T-helper 17 cell (primary cell): ENCODE measurements around the gene SUPT3H. TPM values are rescaled to one million over a fixed set of nuclear protein-coding genes. Genes with fewer than 3 reads are reported as not detected.
A peak's percentile ranks its signal among the peaks of the same experiment; 100 is the strongest.

Experiments used
- ATAC-seq: fragments of 150-1000 bp; cut with Tn5 transposase; 2 replicates; pipeline ENCODE4 v1.10.0; 2021; ENCODE audit warnings: mild to moderate bottlenecking, moderate library complexity
- DNase-seq, 3 donors: peaks; one replicate each; pipeline versions ENCODE4 v3.0.0 to v3.0.0-alpha.2; 2020 to 2021
- H3K9me3 ChIP-seq: one replicate; pipeline ENCODE4 v1.7.0; 2013; ENCODE audit warnings: low read length, mild to moderate bottlenecking; ENCODE audit not compliant: control insufficient read depth, poor library complexity, severe bottlenecking
- H3K27ac Mint-ChIP-seq: one replicate; pipeline ENCODE4 v1.8.0; 2022; ENCODE audit warnings: mild to moderate bottlenecking, moderate library complexity, mixed read lengths
- H3K27me3 Mint-ChIP-seq: one replicate; pipeline ENCODE4 v1.8.0; 2022; ENCODE audit warnings: mixed read lengths
- H3K36me3 Mint-ChIP-seq: one replicate; pipeline ENCODE4 v1.8.0; 2022; ENCODE audit warnings: low read depth, mixed read lengths
- H3K4me1 Mint-ChIP-seq: one replicate; pipeline ENCODE4 v1.8.0; 2022; ENCODE audit warnings: mild to moderate bottlenecking, mixed read lengths
- H3K4me3 Mint-ChIP-seq: one replicate; pipeline ENCODE4 v1.8.0; 2022; ENCODE audit warnings: mild to moderate bottlenecking, moderate library complexity, mixed read lengths
- total RNA-seq, 4 donors: library from RNA in 2 of 4; stranded (reverse) in 2 of 4; gene quantifications; one replicate each; pipeline ENCODE4 v1.2.3 and lab custom pipeline; 2022 to 2026

Gene SUPT3H
- 10 to 100 TPM; 10.8 to 17.6 TPM for total RNA-seq
- total RNA-seq (lab: John Stamatoyannopoulos, UW): 6.6 to 15.6 reads per million in 2 donors

- peak within 1 kb of the TSS; percentile 97 for H3K27ac Mint-ChIP-seq
- no peaks in the 10 kb centered on the region for H3K27me3 Mint-ChIP-seq
- peak; percentile 83 for ATAC-seq
- peak within 1 kb of the TSS; percentile 99 for H3K4me3 Mint-ChIP-seq
- H3K36me3 Mint-ChIP-seq: no peaks in the 10 kb centered on the region
- H3K9me3 ChIP-seq: no peaks in the 10 kb centered on the region
- peak; percentile 81 to 91 (median 90) for DNase-seq
- peaks cover 25% of the 10 kb centered on the region for H3K4me1 Mint-ChIP-seq
Observed at GRCh38 chr6:45377554-45378333, at the start of gene SUPT3H. Gene SUPT3H (minus strand): TSS chr6:45377934.

- Mint-ChIP-seq H3K27me3 (no peaks in the 10 kb centered on the region), H3K27ac (peak overlapping the region; percentile 97), H3K36me3 (peaks cover 9% of the 10 kb centered on the region), H3K4me1 (peaks cover 40% of the 10 kb centered on the region), H3K4me3 (peak overlapping the region; percentile 47)
- no peak for ATAC-seq
- no peaks in the 10 kb centered on the region for H3K9me3 ChIP-seq
- DNase-seq: no peak
Observed at GRCh38 chr6:45426251-45426650, 48.5 kb upstream of the SUPT3H start.

GRCh38 chr6:45424451-45424861 lies 46.7 kb upstream of the SUPT3H start:
- DNase-seq (no peak), ATAC-seq (no peak)
- H3K4me3 Mint-ChIP-seq: peak overlapping the region; percentile 98
- no peaks in the 10 kb centered on the region for H3K27me3 Mint-ChIP-seq
- peaks cover 9% of the 10 kb centered on the region for H3K36me3 Mint-ChIP-seq
- H3K4me1 Mint-ChIP-seq: peaks cover 36% of the 10 kb centered on the region
- H3K9me3 ChIP-seq: no peaks in the 10 kb centered on the region
- H3K27ac Mint-ChIP-seq: peak overlapping the region; percentile 97

- ATAC-seq: no peak
Observed at GRCh38 chr6:45423824-45424450, 46.2 kb upstream of the SUPT3H start.

GRCh38 chr6:45423111-45423823 lies 45.5 kb upstream of the SUPT3H start:
- H3K9me3 ChIP-seq: no peaks in the 10 kb centered on the region
- Mint-ChIP-seq H3K4me3 (peak overlapping the region; percentile 98), H3K36me3 (peaks cover 9% of the 10 kb centered on the region), H3K27me3 (no peaks in the 10 kb centered on the region), H3K4me1 (peaks cover 31% of the 10 kb centered on the region), H3K27ac (peak overlapping the region; percentile 97)
- DNase-seq: peak; percentile 15 to 36 (median 27)
- ATAC-seq: peak; percentile 1

More at GRCh38 chr6:45423824-45424450, 46.2 kb upstream of the SUPT3H start:
- Mint-ChIP-seq H3K27ac (peak overlapping the region; percentile 97), H3K4me3 (peak overlapping the region; percentile 98), H3K4me1 (peaks cover 35% of the 10 kb centered on the region), H3K27me3 (no peaks in the 10 kb centered on the region), H3K36me3 (peaks cover 9% of the 10 kb centered on the region)
- no peaks in the 10 kb centered on the region for H3K9me3 ChIP-seq
- peak in 1 of 3 donors; percentile 14 for DNase-seq

GRCh38 chr6:45422503-45423110 lies 44.9 kb upstream of the SUPT3H start:
- peak overlapping the region; percentile 98 for H3K4me3 Mint-ChIP-seq
- peak overlapping the region; percentile 97 for H3K27ac Mint-ChIP-seq
- H3K4me1 Mint-ChIP-seq: peaks cover 31% of the 10 kb centered on the region
- ATAC-seq (peak; percentile 48), DNase-seq (peak; percentile 50 to 59 (median 51))
- no peaks in the 10 kb centered on the region for H3K9me3 ChIP-seq
- H3K27me3 Mint-ChIP-seq: no peaks in the 10 kb centered on the region
- peaks cover 9% of the 10 kb centered on the region for H3K36me3 Mint-ChIP-seq

- peak overlapping the region; percentile 98 for H3K4me3 Mint-ChIP-seq
- ATAC-seq (peak; percentile 34), DNase-seq (peak; percentile 37 to 47 (median 43))
- peak overlapping the region; percentile 97 for H3K27ac Mint-ChIP-seq
- peaks cover 31% of the 10 kb centered on the region for H3K4me1 Mint-ChIP-seq
- no peaks in the 10 kb centered on the region for H3K9me3 ChIP-seq
- H3K27me3 Mint-ChIP-seq: no peaks in the 10 kb centered on the region
- H3K36me3 Mint-ChIP-seq: peaks cover 9% of the 10 kb centered on the region
Observed at GRCh38 chr6:45421709-45422502, 44.2 kb upstream of the SUPT3H start.

- H3K4me3 Mint-ChIP-seq: peak overlapping the region; percentile 98
- peak overlapping the region; percentile 97 for H3K27ac Mint-ChIP-seq
- no peaks in the 10 kb centered on the region for H3K27me3 Mint-ChIP-seq
- H3K36me3 Mint-ChIP-seq: peaks cover 9% of the 10 kb centered on the region
- DNase-seq (no peak), ATAC-seq (no peak)
- H3K4me1 Mint-ChIP-seq: peaks cover 33% of the 10 kb centered on the region
- H3K9me3 ChIP-seq: no peaks in the 10 kb centered on the region
Observed at GRCh38 chr6:45420909-45421708, 43.4 kb upstream of the SUPT3H start.

GRCh38 chr6:45420083-45420908 lies 42.6 kb upstream of the SUPT3H start:
- H3K27me3 Mint-ChIP-seq: peaks cover 5% of the 10 kb centered on the region
- H3K4me1 Mint-ChIP-seq: peaks cover 33% of the 10 kb centered on the region
- peak; percentile 32 to 63 (median 46) for DNase-seq
- H3K9me3 ChIP-seq: no peaks in the 10 kb centered on the region
- peak overlapping the region; percentile 98 for H3K4me3 Mint-ChIP-seq
- H3K36me3 Mint-ChIP-seq: peaks cover 9% of the 10 kb centered on the region
- peak; percentile 63 for ATAC-seq
- peak overlapping the region; percentile 97 for H3K27ac Mint-ChIP-seq

GRCh38 chr6:45419571-45420082 lies 41.9 kb upstream of the SUPT3H start:
- H3K9me3 ChIP-seq: no peaks in the 10 kb centered on the region
- Mint-ChIP-seq H3K4me3 (peak overlapping the region; percentile 98), H3K27me3 (peaks cover 6% of the 10 kb centered on the region), H3K27ac (peak overlapping the region; percentile 97), H3K36me3 (peaks cover 9% of the 10 kb centered on the region), H3K4me1 (peaks cover 30% of the 10 kb centered on the region)
- ATAC-seq (peak; percentile 33), DNase-seq (peak; percentile 34 to 42 (median 35))

GRCh38 chr6:45417436-45417835 lies 39.7 kb upstream of the SUPT3H start:
- ATAC-seq: no peak
- no peaks in the 10 kb centered on the region for H3K9me3 ChIP-seq
- H3K27ac Mint-ChIP-seq: no peak overlapping the region
- DNase-seq: no peak
- no peak overlapping the region for H3K4me3 Mint-ChIP-seq
- H3K4me1 Mint-ChIP-seq: peaks cover 25% of the 10 kb centered on the region
- peaks cover 6% of the 10 kb centered on the region for H3K27me3 Mint-ChIP-seq
- H3K36me3 Mint-ChIP-seq: peaks cover 6% of the 10 kb centered on the region
